Measurements from ENCODE around the gene CD22. TPM values are rescaled to one million over a fixed set of nuclear protein-coding genes. Genes with fewer than 3 reads are reported as not detected.

Gene CD22
- total RNA-seq, 1 donor from 2014 or later = not detected

DNA sequence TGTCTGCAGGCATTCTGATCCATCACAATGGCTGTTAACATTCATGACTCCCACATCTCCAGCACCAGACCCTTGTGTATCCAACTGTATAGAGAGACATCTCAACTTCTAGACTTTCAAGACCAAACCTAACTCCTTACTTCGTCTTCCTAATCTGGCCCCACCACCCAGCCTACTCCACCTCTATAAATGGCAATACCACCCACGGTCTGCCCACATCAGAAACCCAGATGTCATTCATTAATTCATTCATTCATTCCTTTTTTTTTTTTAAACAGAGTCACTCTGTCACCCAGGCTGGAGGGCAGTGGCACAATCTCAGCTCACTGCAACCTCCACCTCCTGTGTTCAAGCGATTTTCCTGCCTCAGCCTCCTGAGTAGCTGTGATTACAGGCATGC lies 52.3 kb downstream of the CD22 start:
- Mint-ChIP-seq H3K27ac (ENCODE audit: unreplicated experiment) (no peak overlapping the region), H3K9me3 (ENCODE audit: unreplicated experiment) (peaks cover 11% of the 10 kb centered on the region), H3K4me1 (ENCODE audit: low read depth, unreplicated experiment) (no peaks in the 10 kb centered on the region), H3K4me3 (ENCODE audit: unreplicated experiment) (no peak overlapping the region), H3K36me3 (ENCODE audit: unreplicated experiment) (peaks cover 6% of the 10 kb centered on the region), H3K27me3 (ENCODE audit: unreplicated experiment) (peaks cover 3% of the 10 kb centered on the region)
- TF ChIP-seq, protein P1, sequence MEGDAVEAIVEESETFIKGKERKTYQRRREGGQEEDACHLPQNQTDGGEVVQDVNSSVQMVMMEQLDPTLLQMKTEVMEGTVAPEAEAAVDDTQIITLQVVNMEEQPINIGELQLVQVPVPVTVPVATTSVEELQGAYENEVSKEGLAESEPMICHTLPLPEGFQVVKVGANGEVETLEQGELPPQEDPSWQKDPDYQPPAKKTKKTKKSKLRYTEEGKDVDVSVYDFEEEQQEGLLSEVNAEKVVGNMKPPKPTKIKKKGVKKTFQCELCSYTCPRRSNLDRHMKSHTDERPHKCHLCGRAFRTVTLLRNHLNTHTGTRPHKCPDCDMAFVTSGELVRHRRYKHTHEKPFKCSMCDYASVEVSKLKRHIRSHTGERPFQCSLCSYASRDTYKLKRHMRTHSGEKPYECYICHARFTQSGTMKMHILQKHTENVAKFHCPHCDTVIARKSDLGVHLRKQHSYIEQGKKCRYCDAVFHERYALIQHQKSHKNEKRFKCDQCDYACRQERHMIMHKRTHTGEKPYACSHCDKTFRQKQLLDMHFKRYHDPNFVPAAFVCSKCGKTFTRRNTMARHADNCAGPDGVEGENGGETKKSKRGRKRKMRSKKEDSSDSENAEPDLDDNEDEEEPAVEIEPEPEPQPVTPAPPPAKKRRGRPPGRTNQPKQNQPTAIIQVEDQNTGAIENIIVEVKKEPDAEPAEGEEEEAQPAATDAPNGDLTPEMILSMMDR (IDR thresholded peaks at IDR 0.05; ENCODE audit: partially characterized antibody, unreplicated experiment) = no peak
- no peak for DNase-seq

DNA sequence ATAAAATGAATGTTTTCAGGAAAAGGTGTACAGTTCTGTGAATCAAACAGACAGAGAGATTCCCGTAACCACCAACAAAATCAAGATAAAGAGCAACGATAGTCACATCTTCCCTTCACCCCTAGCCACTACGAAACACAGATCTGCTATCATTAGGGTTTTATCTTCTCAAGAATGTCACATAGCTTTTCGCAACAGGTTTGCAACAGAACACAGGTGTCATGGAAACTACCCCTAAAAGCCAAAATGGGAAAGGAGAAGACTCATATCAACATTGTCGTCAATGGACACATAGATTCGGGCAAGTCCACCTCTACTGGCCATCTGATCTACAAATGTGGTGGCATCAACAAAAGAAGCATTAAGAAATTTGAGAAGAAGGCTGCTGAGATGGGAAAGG lies 52.9 kb downstream of the CD22 start:
- H3K9me3 Mint-ChIP-seq (ENCODE audit: unreplicated experiment) = peaks cover 13% of the 10 kb centered on the region
- no peak overlapping the region for H3K4me3 Mint-ChIP-seq (ENCODE audit: unreplicated experiment)
- no peak overlapping the region for H3K27ac Mint-ChIP-seq (ENCODE audit: unreplicated experiment)
- no peak for DNase-seq
- peaks cover 10% of the 10 kb centered on the region for H3K36me3 Mint-ChIP-seq (ENCODE audit: unreplicated experiment)
- TF ChIP-seq, protein P1 (IDR thresholded peaks at IDR 0.05; ENCODE audit: partially characterized antibody, unreplicated experiment) = no peak
- H3K4me1 Mint-ChIP-seq (ENCODE audit: low read depth, unreplicated experiment) = no peaks in the 10 kb centered on the region
- H3K27me3 Mint-ChIP-seq (ENCODE audit: unreplicated experiment) = peaks cover 3% of the 10 kb centered on the region

DNA sequence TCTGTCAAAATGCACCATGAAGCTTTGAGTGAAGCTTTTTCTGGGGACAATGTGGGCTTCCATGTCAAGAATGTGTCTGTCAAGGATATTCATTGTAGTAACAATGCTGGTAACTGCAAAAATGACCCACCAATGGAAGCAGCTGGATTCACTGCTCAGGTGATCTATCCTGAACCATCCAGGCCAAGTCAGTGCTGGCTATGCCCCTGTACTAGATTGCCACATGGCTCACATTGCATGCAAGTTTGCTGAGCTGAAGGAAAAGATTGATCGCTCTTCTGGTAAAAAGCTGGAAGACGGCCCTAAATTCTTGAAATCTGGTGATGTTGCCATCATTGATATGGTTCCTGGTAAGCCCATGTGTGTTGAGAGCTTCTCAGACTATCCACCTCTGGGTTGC lies 54.5 kb downstream of the CD22 start:
- Mint-ChIP-seq H3K9me3 (ENCODE audit: unreplicated experiment) (peaks cover 13% of the 10 kb centered on the region), H3K36me3 (ENCODE audit: unreplicated experiment) (peaks cover 10% of the 10 kb centered on the region)

DNA sequence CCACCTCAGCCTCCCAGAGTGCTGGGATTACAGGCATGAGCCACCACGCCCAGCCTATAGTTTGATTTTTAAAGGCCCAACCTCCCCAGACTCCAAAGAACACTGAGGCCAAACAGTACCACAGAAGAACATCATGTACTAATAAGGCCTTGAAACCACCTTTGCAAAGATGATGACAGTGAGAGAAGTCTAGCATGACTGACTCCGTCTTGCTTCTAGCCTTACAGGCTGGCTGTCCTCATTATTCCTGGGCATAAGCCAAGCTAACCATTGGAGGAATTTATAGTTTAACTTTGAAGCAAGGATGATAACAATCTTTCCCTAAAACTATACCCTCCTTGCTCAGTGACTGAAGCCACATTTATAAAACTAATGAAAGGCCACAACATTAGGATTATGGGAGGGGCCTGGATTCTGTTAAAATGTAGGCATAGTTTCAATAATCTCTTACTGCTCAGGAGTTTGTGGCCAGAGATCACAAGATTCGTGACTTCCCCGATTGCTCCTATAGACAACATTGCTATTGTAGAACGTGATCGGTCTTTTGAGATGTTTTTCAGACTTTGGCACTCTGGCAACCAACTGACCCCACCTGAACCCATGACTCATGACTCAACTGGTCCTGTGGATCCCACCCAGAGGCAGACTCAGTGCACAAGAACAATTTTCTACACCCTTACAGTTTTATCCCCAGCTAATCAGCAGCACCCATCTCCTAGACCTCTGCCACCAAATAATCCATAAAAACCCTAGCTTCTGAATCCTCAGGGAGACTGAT lies 59.5 kb downstream of the CD22 start:
- H3K4me3 Mint-ChIP-seq (ENCODE audit: unreplicated experiment) = no peak overlapping the region

More for the DNA sequence above, 54.5 kb downstream of the CD22 start:
- no peaks in the 10 kb centered on the region for H3K27me3 Mint-ChIP-seq (ENCODE audit: unreplicated experiment)
- TF ChIP-seq, protein P1 (IDR thresholded peaks at IDR 0.05; ENCODE audit: partially characterized antibody, unreplicated experiment) = no peak
- H3K4me1 Mint-ChIP-seq (ENCODE audit: low read depth, unreplicated experiment) = no peaks in the 10 kb centered on the region
- no peak overlapping the region for H3K4me3 Mint-ChIP-seq (ENCODE audit: unreplicated experiment)
- DNase-seq = no peak
- no peak overlapping the region for H3K27ac Mint-ChIP-seq (ENCODE audit: unreplicated experiment)

More for the DNA sequence above, 59.5 kb downstream of the CD22 start:
- Mint-ChIP-seq H3K27me3 (ENCODE audit: unreplicated experiment) (peaks cover 2% of the 10 kb centered on the region), H3K27ac (ENCODE audit: unreplicated experiment) (no peak overlapping the region), H3K9me3 (ENCODE audit: unreplicated experiment) (peaks cover 7% of the 10 kb centered on the region), H3K36me3 (ENCODE audit: unreplicated experiment) (peaks cover 5% of the 10 kb centered on the region), H3K4me1 (ENCODE audit: low read depth, unreplicated experiment) (no peaks in the 10 kb centered on the region)
- no peak for DNase-seq
- TF ChIP-seq, protein P1 (IDR thresholded peaks at IDR 0.05; ENCODE audit: partially characterized antibody, unreplicated experiment) = no peak
